Ovary (tissue), 9 donors: Measurements from ENCODE around the gene SCG2. TPM values are rescaled to one million over a fixed set of nuclear protein-coding genes. Genes with fewer than 3 reads are reported as not detected.

ENCODE experiments used
- DNase-seq, 5 donors: peaks; one replicate each; pipeline ENCODE4 v3.0.0-alpha.2; 2019 to 2020
- H3K27ac ChIP-seq, 2 donors: fragments of 200-600 bp; one replicate each; pipeline versions ENCODE4 v1.5.1 to v1.8.0; 2019 to 2022
- H3K27me3 ChIP-seq: fragments of 200-600 bp; one replicate; pipeline ENCODE4 v1.8.0; 2022
- H3K36me3 ChIP-seq: fragments of 200-600 bp; sonication (generic); one replicate; pipeline ENCODE4 v1.5.1; 2019
- H3K4me1 ChIP-seq: one replicate; pipeline ENCODE4 v1.8.1; 2013; ENCODE audit warnings: mild to moderate bottlenecking, moderate library complexity; ENCODE audit not compliant: insufficient read depth
- H3K4me3 ChIP-seq: fragments of 200-600 bp; sonication (generic); one replicate; pipeline ENCODE4 v1.5.1; 2017
- H3K9me3 ChIP-seq, 2 donors: fragments of 200-600 bp in 1 of 2; sonication (generic) in 1 of 2; one replicate each; pipeline versions ENCODE4 v1.5.1 to v1.8.1; 2013 to 2019; ENCODE audit warnings: mild to moderate bottlenecking in 1 of 2, moderate library complexity in 1 of 2
- CTCF ChIP-seq, 3 donors: fragments of 450-650 bp in 2 of 3; fragments of 200-600 bp in 1 of 3; IDR thresholded peaks; one replicate each; pipeline versions ENCODE4 v1.5.1 to v1.8.0; 2016 to 2022; ENCODE audit warnings: antibody characterized with exemption in 3 of 3, mild to moderate bottlenecking in 1 of 3
- EP300 ChIP-seq: sonication (generic); formaldehyde crosslinking; IDR thresholded peaks from one replicate; pipeline ENCODE4 v1.6.1; 2017; ENCODE audit warnings: antibody characterized with exemption
- POLR2A ChIP-seq: fragments of 450-650 bp; IDR thresholded peaks from one replicate; pipeline ENCODE4 v1.6.1; 2017; ENCODE audit warnings: antibody characterized with exemption, mild to moderate bottlenecking, moderate library complexity
- WGBS, 3 donors: extraction: QIAGEN DNeasy Blood & Tissue Kit in 1 of 3; methylation state at CpG; one replicate each; pipeline versions ENCODE4 v1.1.5 to v1.1.7; 2013 to 2017; 5-methylcytosine and 5-hydroxymethylcytosine counted together
- intact Hi-C, 4 donors: fragments of 100-400 bp; cut with DNase I; formaldehyde crosslinking; loops; one replicate each; pipeline versions ENCODE4 v1.11.0 to v1.15.1; 2022 to 2023
- polyA plus RNA-seq, 2 donors: library from polyadenylated mRNA; stranded (reverse); fragments of 200-250 nt in 1 of 2; fragments of 350-450 nt in 1 of 2; fragmentation: Illumina TruSeq in 1 of 2; extraction: RNeasy Lipid Tissue Mini Kit (QIAGEN cat#74804) in 1 of 2; gene quantifications; one replicate each; pipeline ENCODE4 v1.2.3, GENCODE V29; 2013 to 2014
- total RNA-seq, 7 donors: library from RNA; depleted of rRNA in 2 of 7; stranded (reverse); fragments of >200 nt in 2 of 7; fragmentation: NEBNext Ultra II Directional in 3 of 7; extraction: Animal tissue kit (Norgen Biotek cat#: 25700) in 3 of 7; gene quantifications; one replicate each; pipeline versions ENCODE4 v1.1.0 to v1.2.4, GENCODE V29; 2016 to 2023
- donor health status: DM: no; HTN: no; CAD: no; lungs with moderate emphysema.
- donor health status: DM: no; HTN: no; CAD: no.
- donor health status: Bipolar disorder and iron deficiency.
- donor health status: DM: yes; HTN: yes; CAD: no.
- donor health status: DM: no; HTN: no; CAD: no.
- donor health status: DM: yes; HTN: yes; CAD: no.

SCG2 gene
- total and polyA plus RNA-seq, 9 donors, result 0.18 to 6.3 (median 2.6) TPM

GRCh38 chr2:223560749-223561435 lies 41.3 kb downstream of the SCG2 start:
- Histone ChIP-seq H3K4me3 (no peak overlapping the region), H3K27me3 (no peaks in the 10 kb centered on the region), H3K9me3 (no peaks in the 10 kb centered on the region), H3K36me3 (no peaks in the 10 kb centered on the region), H3K4me1 (no peaks in the 10 kb centered on the region), H3K27ac (no peak overlapping the region)
- no peak for DNase-seq
- intact Hi-C loops, result no loop called here
- 82 to 86% (median 86%) methylated on average over 7 of the region's 7 CpGs for WGBS, 3 donors
- no peak for TF ChIP-seq EP300
- no peak for TF ChIP-seq POLR2A
- TF ChIP-seq CTCF (IDR thresholded peaks at IDR 0.05), result no peak

- DNase-seq, result no peak
- Histone ChIP-seq H3K4me1 (no peaks in the 10 kb centered on the region), H3K27ac (no peak overlapping the region), H3K27me3 (no peaks in the 10 kb centered on the region), H3K9me3 (no peaks in the 10 kb centered on the region), H3K36me3 (no peaks in the 10 kb centered on the region), H3K4me3 (no peak overlapping the region)
- 25 to 52% (median 34%) methylated on average over 1 of the region's 1 CpG for WGBS, 3 donors
- intact Hi-C loops, result no loop called here
- TF ChIP-seq CTCF (IDR thresholded peaks at IDR 0.05), result no peak
- no peak for TF ChIP-seq EP300
- TF ChIP-seq POLR2A, result no peak
Measured at GRCh38 chr2:223558970-223559369, 43.2 kb downstream of the SCG2 start.

GRCh38 chr2:223554923-223555322 lies 47.2 kb downstream of the SCG2 start:
- no peak for DNase-seq
- no peaks in the 10 kb centered on the region for H3K9me3 ChIP-seq
- H3K27ac ChIP-seq, result no peak overlapping the region
- TF ChIP-seq POLR2A (no peak), EP300 (no peak), CTCF (IDR thresholded peaks at IDR 0.05) (no peak)
- H3K27me3 ChIP-seq, result no peaks in the 10 kb centered on the region
- intact Hi-C loops, result no loop called here
- no peaks in the 10 kb centered on the region for H3K36me3 ChIP-seq
- H3K4me3 ChIP-seq, result no peak overlapping the region
- H3K4me1 ChIP-seq, result peaks cover 1% of the 10 kb centered on the region
- 62 to 88% (median 81%) methylated on average over 3 of the region's 3 CpGs for WGBS, 3 donors

GRCh38 chr2:223549215-223549614 lies 52.9 kb downstream of the SCG2 start:
- intact Hi-C loops, result no loop called here
- TF ChIP-seq POLR2A (no peak), CTCF (IDR thresholded peaks at IDR 0.05) (no peak), EP300 (no peak)
- 40 to 43% (median 41%) methylated on average over 8 of the region's 8 CpGs for WGBS, 3 donors
- peaks cover 1% of the 10 kb centered on the region for H3K4me1 ChIP-seq
- no peak overlapping the region for H3K4me3 ChIP-seq
- no peaks in the 10 kb centered on the region for H3K36me3 ChIP-seq
- H3K27ac ChIP-seq, result no peak overlapping the region
- DNase-seq, result no peak
- H3K9me3 ChIP-seq, result no peaks in the 10 kb centered on the region
- H3K27me3 ChIP-seq, result no peaks in the 10 kb centered on the region
